Hepatocyte (in vitro differentiated cells): ENCODE data around the gene RICTOR. TPM values are rescaled to one million over a fixed set of nuclear protein-coding genes. Genes with fewer than 3 reads are reported as not detected.

Source experiments
- DNase-seq: peaks from one replicate; pipeline ENCODE4 v3.0.0-alpha.2; 2016; ENCODE audit warnings: low spot score
- H2AFZ ChIP-seq: fragments of 200-600 bp; sonication (generic); 2 replicates; pipeline ENCODE4 v1.6.0; 2016; ENCODE audit warnings: antibody characterized with exemption, mild to moderate bottlenecking
- H3K27ac ChIP-seq: fragments of 200-600 bp; sonication (generic); 2 replicates; pipeline ENCODE4 v1.5.1; 2016; ENCODE audit warnings: mild to moderate bottlenecking
- H3K27me3 ChIP-seq: fragments of 200-600 bp; sonication (generic); 2 replicates; pipeline ENCODE4 v1.6.1; 2016
- H3K36me3 ChIP-seq: fragments of 200-600 bp; sonication (generic); replicated peaks from 2 replicates; pipeline ENCODE4 v1.5.1; 2016; ENCODE audit warnings: low read depth; ENCODE audit not compliant: insufficient read depth
- H3K4me1 ChIP-seq: fragments of 200-600 bp; sonication (generic); 2 replicates; pipeline ENCODE4 v1.5.1; 2016; ENCODE audit warnings: mild to moderate bottlenecking, moderate library complexity; ENCODE audit not compliant: insufficient read depth
- H3K4me2 ChIP-seq: fragments of 200-600 bp; sonication (generic); 2 replicates; pipeline ENCODE4 v1.6.0; 2016
- H3K4me3 ChIP-seq: fragments of 200-600 bp; sonication (generic); 2 replicates; pipeline ENCODE4 v1.5.1; 2016; ENCODE audit warnings: mild to moderate bottlenecking
- H3K79me2 ChIP-seq: fragments of 200-600 bp; sonication (generic); 2 replicates; pipeline ENCODE4 v1.6.0; 2017; ENCODE audit warnings: mild to moderate bottlenecking
- H3K9me2 ChIP-seq: fragments of 200-600 bp; sonication (generic); replicated peaks from 2 replicates; pipeline ENCODE4 v1.6.0; 2017; ENCODE audit warnings: mild to moderate bottlenecking; ENCODE audit not compliant: insufficient read depth
- H3K9me3 ChIP-seq: fragments of 200-600 bp; sonication (generic); 2 replicates; pipeline ENCODE4 v1.5.1; 2016; ENCODE audit warnings: low read depth, mild to moderate bottlenecking
- H4K20me1 ChIP-seq: fragments of 200-600 bp; sonication (generic); 2 replicates; pipeline ENCODE4 v1.6.0; 2016; ENCODE audit warnings: mild to moderate bottlenecking; ENCODE audit not compliant: insufficient read depth, poor library complexity, severe bottlenecking
- EZH2 ChIP-seq: fragments of 200-600 bp; sonication (generic); IDR thresholded peaks from 2 replicates; pipeline ENCODE4 v1.6.1; 2016; ENCODE audit warnings: antibody characterized with exemption, mild to moderate bottlenecking, borderline replicate concordance
- EZH2phosphoT487 ChIP-seq: fragments of 200-600 bp; sonication (generic); IDR thresholded peaks from one replicate; pipeline ENCODE4 v1.6.1; 2018; ENCODE audit warnings: antibody characterized with exemption, mild to moderate bottlenecking, low read depth, moderate library complexity; ENCODE audit not compliant: unreplicated experiment, severe bottlenecking
- WGBS: methylation state at CpG from one replicate; pipeline ENCODE4 v1.1.6; 2016; ENCODE audit warnings: low lambda C conversion rate; ENCODE audit errors: missing lambda C conversion rate; 5-methylcytosine and 5-hydroxymethylcytosine counted together
- polyA plus RNA-seq: library from polyadenylated mRNA; unstranded; fragments of >200 nt; fragmentation: Nextera tagmentation; extraction: Ambion mirVana; gene quantifications from 2 replicates; pipeline ENCODE4 v1.2.1, GENCODE V29; 2016
- total RNA-seq: library from RNA; depleted of rRNA; stranded (reverse); fragments of >200 nt; gene quantifications from 2 replicates; pipeline ENCODE4 v1.2.3, GENCODE V29; 2014
- TF ChIP-seq, protein P1 (sequence below): fragments of 200-600 bp; sonication (generic); IDR thresholded peaks from 2 replicates; pipeline ENCODE4 v1.5.1; 2016; ENCODE audit warnings: antibody characterized with exemption, mild to moderate bottlenecking; ENCODE audit not compliant: poor library complexity

Gene RICTOR
- total and polyA plus RNA-seq, 2 experiments from 2014 or later, result 8.5 to 29.1 TPM

DNA sequence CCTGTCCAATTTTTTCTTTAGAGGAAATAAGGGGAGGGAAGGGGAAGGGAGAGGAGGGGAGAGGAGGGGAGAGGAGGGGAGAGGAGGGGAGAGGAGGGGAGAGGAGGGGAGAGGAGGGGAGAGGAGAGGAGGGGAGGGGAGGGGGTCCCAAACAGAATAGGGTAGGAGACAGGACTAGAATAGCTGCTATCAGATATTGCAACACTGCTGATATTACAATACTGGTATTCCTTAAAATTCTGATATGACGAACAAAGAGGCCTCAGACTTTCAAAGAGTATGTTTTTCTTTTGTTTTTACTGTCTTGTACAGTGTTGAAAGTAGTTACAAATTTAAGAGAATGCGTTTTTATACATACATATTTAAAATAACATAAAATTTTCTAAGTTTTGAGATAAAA, 67.5 kb downstream of the RICTOR start:
- no peak overlapping the region for H3K4me2 ChIP-seq
- no peak overlapping the region for H3K27ac ChIP-seq
- H3K36me3 ChIP-seq, result no peaks in the 10 kb centered on the region
- no peaks in the 10 kb centered on the region for H3K27me3 ChIP-seq
- H3K4me1 ChIP-seq, result no peaks in the 10 kb centered on the region
- no peak overlapping the region for H3K4me3 ChIP-seq
- WGBS, result 91% methylated on average over 2 of the region's 2 CpGs
- H3K79me2 ChIP-seq, result no peaks in the 10 kb centered on the region
- no peak overlapping the region for H2AFZ ChIP-seq
- TF ChIP-seq, protein P1, sequence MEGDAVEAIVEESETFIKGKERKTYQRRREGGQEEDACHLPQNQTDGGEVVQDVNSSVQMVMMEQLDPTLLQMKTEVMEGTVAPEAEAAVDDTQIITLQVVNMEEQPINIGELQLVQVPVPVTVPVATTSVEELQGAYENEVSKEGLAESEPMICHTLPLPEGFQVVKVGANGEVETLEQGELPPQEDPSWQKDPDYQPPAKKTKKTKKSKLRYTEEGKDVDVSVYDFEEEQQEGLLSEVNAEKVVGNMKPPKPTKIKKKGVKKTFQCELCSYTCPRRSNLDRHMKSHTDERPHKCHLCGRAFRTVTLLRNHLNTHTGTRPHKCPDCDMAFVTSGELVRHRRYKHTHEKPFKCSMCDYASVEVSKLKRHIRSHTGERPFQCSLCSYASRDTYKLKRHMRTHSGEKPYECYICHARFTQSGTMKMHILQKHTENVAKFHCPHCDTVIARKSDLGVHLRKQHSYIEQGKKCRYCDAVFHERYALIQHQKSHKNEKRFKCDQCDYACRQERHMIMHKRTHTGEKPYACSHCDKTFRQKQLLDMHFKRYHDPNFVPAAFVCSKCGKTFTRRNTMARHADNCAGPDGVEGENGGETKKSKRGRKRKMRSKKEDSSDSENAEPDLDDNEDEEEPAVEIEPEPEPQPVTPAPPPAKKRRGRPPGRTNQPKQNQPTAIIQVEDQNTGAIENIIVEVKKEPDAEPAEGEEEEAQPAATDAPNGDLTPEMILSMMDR, result no peak
- no peaks in the 10 kb centered on the region for H4K20me1 ChIP-seq
- no peaks in the 10 kb centered on the region for H3K9me2 ChIP-seq
- DNase-seq, result no peak
- H3K9me3 ChIP-seq, result no peaks in the 10 kb centered on the region

- no peak overlapping the region for H3K27ac ChIP-seq
- 87% methylated on average over 3 of the region's 3 CpGs for WGBS
- H3K9me3 ChIP-seq, result no peaks in the 10 kb centered on the region
These were observed 68.5 kb downstream of the RICTOR start for GRCh38 chr5:39005566-39006232.

DNA sequence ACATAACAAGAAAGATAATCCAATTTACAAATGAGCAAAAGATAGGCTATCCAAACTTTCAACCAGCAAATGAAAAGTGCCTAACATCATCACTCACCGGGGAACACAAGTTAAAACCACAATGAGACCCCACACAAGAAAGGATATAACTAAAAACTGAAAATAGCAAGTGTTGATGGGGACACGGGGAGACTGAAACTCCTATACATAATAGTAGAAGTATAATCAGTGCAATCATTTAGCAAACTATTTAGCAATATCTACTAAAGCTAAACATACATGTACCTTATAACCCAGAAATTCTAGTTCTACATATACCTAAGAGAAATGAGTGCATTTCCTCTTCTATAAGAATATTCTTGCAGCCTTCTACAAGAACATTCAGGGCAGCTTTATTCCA, 72.5 kb downstream of the RICTOR start:
- H3K4me2 ChIP-seq, result no peak overlapping the region
- no peak overlapping the region for H3K27ac ChIP-seq
- WGBS, result 96% methylated on average over 2 of the region's 2 CpGs
- H4K20me1 ChIP-seq, result peaks cover 3% of the 10 kb centered on the region
- H3K9me2 ChIP-seq, result no peaks in the 10 kb centered on the region
- H3K9me3 ChIP-seq, result no peaks in the 10 kb centered on the region
- H3K4me3 ChIP-seq, result no peak overlapping the region
- H3K27me3 ChIP-seq, result no peaks in the 10 kb centered on the region
- peaks cover 3% of the 10 kb centered on the region for H3K79me2 ChIP-seq
- TF ChIP-seq EZH2, result no peak
- TF ChIP-seq EZH2phosphoT487, result no peak
- TF ChIP-seq, protein P1, result no peak
- H2AFZ ChIP-seq, result no peak overlapping the region
- DNase-seq, result no peak
- H3K4me1 ChIP-seq, result no peaks in the 10 kb centered on the region
- no peaks in the 10 kb centered on the region for H3K36me3 ChIP-seq

More at GRCh38 chr5:39005566-39006232, 68.5 kb downstream of the RICTOR start:
- no peaks in the 10 kb centered on the region for H3K79me2 ChIP-seq
- no peaks in the 10 kb centered on the region for H4K20me1 ChIP-seq
- peak; percentile 29 for DNase-seq
- H3K4me1 ChIP-seq, result no peaks in the 10 kb centered on the region
- no peaks in the 10 kb centered on the region for H3K9me2 ChIP-seq
- no peaks in the 10 kb centered on the region for H3K27me3 ChIP-seq
- no peak overlapping the region for H3K4me3 ChIP-seq
- H3K4me2 ChIP-seq, result no peak overlapping the region
- no peak overlapping the region for H2AFZ ChIP-seq
- TF ChIP-seq EZH2 (no peak), EZH2phosphoT487 (no peak)
- TF ChIP-seq, protein P1, result peak; percentile 25
- H3K36me3 ChIP-seq, result no peaks in the 10 kb centered on the region

- Histone ChIP-seq H3K27ac (no peak overlapping the region), H3K4me1 (no peaks in the 10 kb centered on the region), H4K20me1 (peaks cover 3% of the 10 kb centered on the region), H2AFZ (no peak overlapping the region), H3K9me2 (no peaks in the 10 kb centered on the region), H3K27me3 (no peaks in the 10 kb centered on the region), H3K79me2 (peaks cover 3% of the 10 kb centered on the region), H3K4me3 (no peak overlapping the region), H3K9me3 (no peaks in the 10 kb centered on the region), H3K36me3 (no peaks in the 10 kb centered on the region), H3K4me2 (no peak overlapping the region)
- DNase-seq, result no peak
- TF ChIP-seq EZH2phosphoT487, result no peak
- TF ChIP-seq, protein P1, result no peak
- TF ChIP-seq EZH2, result no peak
- 95% methylated on average over 2 of the region's 2 CpGs for WGBS
These were observed 75.2 kb downstream of the RICTOR start for GRCh38 chr5:38999037-38999436.
